Measurements from ENCODE around the gene KIAA1549.

DNA sequence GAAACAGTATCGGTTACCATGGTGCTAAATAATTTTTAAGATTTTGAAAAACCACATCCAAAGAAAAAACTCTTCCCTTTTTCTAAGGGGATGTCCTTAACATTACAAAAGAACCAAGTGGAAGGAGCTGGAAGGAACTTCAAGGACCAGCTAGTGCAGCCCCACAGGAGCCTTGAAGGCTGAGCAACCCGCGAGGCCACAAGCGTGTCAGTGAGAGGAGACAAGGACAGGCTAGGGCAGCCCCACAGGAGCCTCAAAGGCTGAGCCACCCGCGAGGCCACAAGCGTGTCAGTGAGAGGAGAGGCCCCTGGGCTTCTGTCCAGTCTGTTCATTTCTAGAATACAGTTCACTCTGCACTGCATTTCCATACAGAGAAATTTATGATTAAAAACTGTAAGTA is 103.1 kb downstream of the KIAA1549 start:
- TF ChIP-seq, protein P1, sequence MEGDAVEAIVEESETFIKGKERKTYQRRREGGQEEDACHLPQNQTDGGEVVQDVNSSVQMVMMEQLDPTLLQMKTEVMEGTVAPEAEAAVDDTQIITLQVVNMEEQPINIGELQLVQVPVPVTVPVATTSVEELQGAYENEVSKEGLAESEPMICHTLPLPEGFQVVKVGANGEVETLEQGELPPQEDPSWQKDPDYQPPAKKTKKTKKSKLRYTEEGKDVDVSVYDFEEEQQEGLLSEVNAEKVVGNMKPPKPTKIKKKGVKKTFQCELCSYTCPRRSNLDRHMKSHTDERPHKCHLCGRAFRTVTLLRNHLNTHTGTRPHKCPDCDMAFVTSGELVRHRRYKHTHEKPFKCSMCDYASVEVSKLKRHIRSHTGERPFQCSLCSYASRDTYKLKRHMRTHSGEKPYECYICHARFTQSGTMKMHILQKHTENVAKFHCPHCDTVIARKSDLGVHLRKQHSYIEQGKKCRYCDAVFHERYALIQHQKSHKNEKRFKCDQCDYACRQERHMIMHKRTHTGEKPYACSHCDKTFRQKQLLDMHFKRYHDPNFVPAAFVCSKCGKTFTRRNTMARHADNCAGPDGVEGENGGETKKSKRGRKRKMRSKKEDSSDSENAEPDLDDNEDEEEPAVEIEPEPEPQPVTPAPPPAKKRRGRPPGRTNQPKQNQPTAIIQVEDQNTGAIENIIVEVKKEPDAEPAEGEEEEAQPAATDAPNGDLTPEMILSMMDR (IDR thresholded peaks at IDR 0.05) = no peak
- TF ChIP-seq POLR2A (IDR thresholded peaks at IDR 0.05) = no peak
